ENCODE results near the gene CACFD1. TPM values are rescaled to one million over a fixed set of nuclear protein-coding genes. Genes with fewer than 3 reads are reported as not detected.
A peak's percentile ranks its signal among the peaks of the same experiment; 100 is the strongest.

The CACFD1 gene
- total RNA-seq, 3 donors from 2014 or later = 0.73 to 1.1 (median 0.86) TPM

GRCh38 chr9:133452562-133452961, 7.2 kb upstream of the CACFD1 start:
- H3K27me3 Mint-ChIP-seq (ENCODE audit: low read depth) = peaks cover 4% of the 10 kb centered on the region
- DNase-seq (no peak), ATAC-seq (no peak)
- no peaks in the 10 kb centered on the region for H3K4me1 Mint-ChIP-seq (ENCODE audit: low read depth)
- H3K9me3 Mint-ChIP-seq = no peaks in the 10 kb centered on the region
- no peak overlapping the region for H3K4me3 Mint-ChIP-seq
- H3K36me3 Mint-ChIP-seq (ENCODE audit: insufficient read depth) = no peaks in the 10 kb centered on the region

DNA sequence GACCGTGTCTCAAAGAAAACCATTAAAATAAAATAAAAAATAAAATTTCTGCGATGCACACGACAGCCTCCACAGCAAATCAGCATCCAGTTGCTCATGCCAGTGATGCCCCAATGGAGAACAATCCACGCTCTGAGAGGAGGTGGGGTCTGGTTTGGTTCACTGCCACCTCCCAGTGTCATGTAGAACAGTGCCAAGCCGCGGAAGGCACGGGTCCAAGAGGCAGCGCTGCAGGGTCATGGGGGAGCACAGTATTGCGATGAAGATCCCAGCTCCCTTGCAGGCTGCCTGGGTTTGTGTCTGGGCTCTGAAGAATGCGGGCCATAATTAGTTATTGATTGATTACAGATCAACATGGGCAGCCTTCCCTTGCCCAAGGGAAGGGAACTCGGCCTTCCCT, 6.1 kb upstream of the CACFD1 start:
- DNase-seq (no peak), ATAC-seq (no peak)
- H3K9me3 Mint-ChIP-seq = no peaks in the 10 kb centered on the region
- H3K36me3 Mint-ChIP-seq (ENCODE audit: insufficient read depth) = no peaks in the 10 kb centered on the region
- no peak overlapping the region for H3K4me3 Mint-ChIP-seq
- H3K4me1 Mint-ChIP-seq (ENCODE audit: low read depth) = no peaks in the 10 kb centered on the region
- peaks cover 4% of the 10 kb centered on the region for H3K27me3 Mint-ChIP-seq (ENCODE audit: low read depth)

GRCh38 chr9:133454325-133454724, 5.5 kb upstream of the CACFD1 start:
- no peak for ATAC-seq
- H3K4me1 Mint-ChIP-seq (ENCODE audit: low read depth) = peaks cover 3% of the 10 kb centered on the region

DNA sequence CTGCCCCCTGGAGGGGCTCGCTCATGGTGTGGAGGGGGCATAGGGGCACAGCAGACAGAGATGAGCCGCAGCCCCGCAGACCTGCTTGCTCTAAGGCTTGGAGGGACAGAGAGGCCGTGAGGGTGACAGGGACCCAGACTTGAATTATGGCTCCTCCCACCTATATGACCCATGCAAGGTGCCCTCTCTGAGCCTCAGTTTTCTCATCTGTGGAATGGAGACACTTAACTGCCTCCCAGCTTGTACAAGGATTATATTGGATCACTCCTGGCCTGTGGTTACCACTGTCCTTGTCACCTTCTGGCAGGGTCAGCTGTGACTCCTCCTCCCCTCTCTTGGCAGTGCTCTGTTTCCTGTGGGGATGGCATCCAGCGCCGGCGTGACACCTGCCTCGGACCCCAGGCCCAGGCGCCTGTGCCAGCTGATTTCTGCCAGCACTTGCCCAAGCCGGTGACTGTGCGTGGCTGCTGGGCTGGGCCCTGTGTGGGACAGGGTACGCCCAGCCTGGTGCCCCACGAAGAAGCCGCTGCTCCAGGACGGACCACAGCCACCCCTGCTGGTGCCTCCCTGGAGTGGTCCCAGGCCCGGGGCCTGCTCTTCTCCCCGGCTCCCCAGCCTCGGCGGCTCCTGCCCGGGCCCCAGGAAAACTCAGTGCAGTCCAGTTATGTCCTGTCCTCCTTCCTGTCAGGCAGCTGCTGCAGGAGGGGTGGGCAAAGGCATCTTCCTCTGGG, 4.7 kb upstream of the CACFD1 start:
- DNase-seq (no peak), ATAC-seq (no peak)
- Mint-ChIP-seq H3K9me3 (no peaks in the 10 kb centered on the region), H3K4me3 (no peak overlapping the region), H3K27me3 (ENCODE audit: low read depth) (peaks cover 4% of the 10 kb centered on the region), H3K4me1 (ENCODE audit: low read depth) (peaks cover 3% of the 10 kb centered on the region), H3K36me3 (ENCODE audit: insufficient read depth) (no peaks in the 10 kb centered on the region)

More at GRCh38 chr9:133454325-133454724, 5.5 kb upstream of the CACFD1 start:
- no peak overlapping the region for H3K4me3 Mint-ChIP-seq
- peaks cover 4% of the 10 kb centered on the region for H3K27me3 Mint-ChIP-seq (ENCODE audit: low read depth)
- no peaks in the 10 kb centered on the region for H3K9me3 Mint-ChIP-seq
- H3K36me3 Mint-ChIP-seq (ENCODE audit: insufficient read depth) = no peaks in the 10 kb centered on the region
- DNase-seq = no peak

DNA sequence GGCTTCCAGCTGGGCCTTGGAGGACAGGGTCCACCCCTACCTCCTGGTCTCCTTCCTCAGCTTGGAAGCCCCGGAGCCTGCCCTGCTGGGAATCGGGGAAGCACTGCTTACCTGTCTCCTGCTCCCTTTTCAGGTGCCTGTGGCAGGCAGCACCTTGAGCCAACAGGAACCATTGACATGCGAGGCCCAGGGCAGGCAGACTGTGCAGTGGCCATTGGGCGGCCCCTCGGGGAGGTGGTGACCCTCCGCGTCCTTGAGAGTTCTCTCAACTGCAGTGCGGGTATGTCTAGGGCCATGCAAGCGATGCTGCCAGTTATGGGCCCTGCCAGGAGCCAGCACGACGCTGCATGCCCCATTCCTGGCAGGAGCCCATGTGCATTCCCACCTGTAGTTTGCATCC, 3.8 kb upstream of the CACFD1 start:
- no peaks in the 10 kb centered on the region for H3K9me3 Mint-ChIP-seq

GRCh38 chr9:133456409-133456808, 3.4 kb upstream of the CACFD1 start:
- Mint-ChIP-seq H3K4me1 (ENCODE audit: low read depth) (peaks cover 5% of the 10 kb centered on the region), H3K36me3 (ENCODE audit: insufficient read depth) (no peaks in the 10 kb centered on the region), H3K9me3 (no peaks in the 10 kb centered on the region), H3K27me3 (ENCODE audit: low read depth) (peaks cover 4% of the 10 kb centered on the region), H3K4me3 (no peak overlapping the region)
- ATAC-seq = no peak
- DNase-seq = no peak

More for the DNA sequence above, 3.8 kb upstream of the CACFD1 start:
- Mint-ChIP-seq H3K36me3 (ENCODE audit: insufficient read depth) (no peaks in the 10 kb centered on the region), H3K27me3 (ENCODE audit: low read depth) (peaks cover 4% of the 10 kb centered on the region), H3K4me1 (ENCODE audit: low read depth) (peaks cover 5% of the 10 kb centered on the region), H3K4me3 (no peak overlapping the region)
- DNase-seq (no peak), ATAC-seq (no peak)

GRCh38 chr9:133457233-133457632, 2.5 kb upstream of the CACFD1 start:
- Mint-ChIP-seq H3K4me3 (no peak overlapping the region), H3K36me3 (ENCODE audit: insufficient read depth) (no peaks in the 10 kb centered on the region), H3K9me3 (no peaks in the 10 kb centered on the region), H3K4me1 (ENCODE audit: low read depth) (peaks cover 5% of the 10 kb centered on the region), H3K27me3 (ENCODE audit: low read depth) (peaks cover 4% of the 10 kb centered on the region)
- DNase-seq = no peak
- no peak for ATAC-seq

GRCh38 chr9:133457748-133458147, 2.0 kb upstream of the CACFD1 start:
- ATAC-seq (no peak), DNase-seq (no peak)
- H3K36me3 Mint-ChIP-seq (ENCODE audit: insufficient read depth) = no peaks in the 10 kb centered on the region
- no peaks in the 10 kb centered on the region for H3K9me3 Mint-ChIP-seq
- H3K4me3 Mint-ChIP-seq = no peak overlapping the region
- H3K27me3 Mint-ChIP-seq (ENCODE audit: low read depth) = peaks cover 4% of the 10 kb centered on the region
- H3K4me1 Mint-ChIP-seq (ENCODE audit: low read depth) = peaks cover 5% of the 10 kb centered on the region

DNA sequence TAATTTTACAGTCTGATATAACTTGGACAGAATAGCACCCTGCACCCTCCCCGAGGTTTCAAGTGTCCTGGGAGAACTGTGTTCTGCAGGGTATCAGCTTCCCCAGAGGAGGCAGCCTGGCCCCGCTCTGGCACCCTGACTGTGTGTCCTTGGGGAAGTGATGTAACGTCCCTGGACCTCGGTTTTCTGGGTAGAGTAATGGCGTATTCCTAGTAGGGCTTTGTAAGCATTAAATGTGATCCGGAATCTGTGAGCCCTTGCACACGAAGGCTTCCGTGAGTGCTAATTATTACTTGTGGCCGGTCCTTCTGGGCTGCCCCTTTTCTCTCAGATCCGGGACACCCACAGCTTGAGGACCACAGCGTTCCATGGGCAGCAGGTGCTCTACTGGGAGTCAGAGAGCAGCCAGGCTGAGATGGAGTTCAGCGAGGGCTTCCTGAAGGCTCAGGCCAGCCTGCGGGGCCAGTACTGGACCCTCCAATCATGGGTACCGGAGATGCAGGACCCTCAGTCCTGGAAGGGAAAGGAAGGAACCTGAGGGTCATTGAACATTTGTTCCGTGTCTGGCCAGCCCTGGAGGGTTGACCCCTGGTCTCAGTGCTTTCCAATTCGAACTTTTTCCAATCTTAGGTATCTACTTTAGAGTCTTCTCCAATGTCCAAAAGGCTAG, 1.0 kb upstream of the CACFD1 start:
- DNase-seq (no peak), ATAC-seq (no peak)
- peaks cover 5% of the 10 kb centered on the region for H3K4me1 Mint-ChIP-seq (ENCODE audit: low read depth)
- H3K4me3 Mint-ChIP-seq = peak overlapping the region; percentile 85
- H3K36me3 Mint-ChIP-seq (ENCODE audit: insufficient read depth) = no peaks in the 10 kb centered on the region
- no peaks in the 10 kb centered on the region for H3K9me3 Mint-ChIP-seq
- H3K27me3 Mint-ChIP-seq (ENCODE audit: low read depth) = peaks cover 2% of the 10 kb centered on the region

DNA sequence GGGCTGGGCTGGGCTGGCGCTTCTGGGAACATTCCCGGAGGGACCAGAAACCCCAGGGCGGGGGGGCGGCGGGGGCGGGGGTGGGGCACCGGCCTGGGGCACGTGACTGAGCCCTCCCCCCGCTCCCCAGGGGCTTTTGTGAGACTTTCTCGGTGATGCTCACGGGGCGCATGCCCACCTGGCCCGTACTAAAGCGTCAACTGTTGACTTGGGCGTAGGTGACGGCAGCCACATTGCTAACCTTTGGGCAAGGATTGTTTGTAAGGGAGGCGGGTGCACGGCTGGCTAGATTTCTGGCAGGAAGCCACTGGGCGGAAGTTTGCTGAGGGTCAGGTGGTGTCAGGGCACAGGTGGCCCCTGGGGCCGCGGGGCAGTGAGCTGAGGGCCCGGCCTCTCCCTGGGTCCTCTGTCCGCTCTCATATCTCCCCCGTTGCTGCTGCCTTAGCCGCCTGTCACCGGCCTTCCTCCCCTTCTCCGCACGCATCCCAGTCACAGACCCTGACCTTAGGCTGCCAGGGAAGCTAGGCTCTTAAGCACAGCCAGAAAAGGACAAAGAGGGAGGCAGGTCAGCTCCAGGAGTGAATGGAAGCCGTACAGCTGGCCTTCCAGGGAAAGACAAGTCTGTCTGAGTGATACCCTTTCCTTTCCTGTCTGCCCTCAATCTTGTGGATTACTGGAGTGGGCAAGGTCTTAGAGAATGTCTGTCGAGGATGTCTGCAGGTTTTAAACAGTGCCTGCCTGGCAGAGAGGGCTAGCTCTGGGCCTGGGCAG, 812 bp downstream of the CACFD1 start:
- Mint-ChIP-seq H3K36me3 (ENCODE audit: insufficient read depth) (no peaks in the 10 kb centered on the region), H3K4me1 (ENCODE audit: low read depth) (peaks cover 5% of the 10 kb centered on the region), H3K4me3 (peak overlapping the region; percentile 68), H3K9me3 (no peaks in the 10 kb centered on the region), H3K27me3 (ENCODE audit: low read depth) (no peaks in the 10 kb centered on the region)
- peak; percentile 1 to 3 for ATAC-seq
- peak; percentile 33 for DNase-seq

GRCh38 chr9:133461975-133462374, 2.2 kb downstream of the CACFD1 start:
- H3K4me3 Mint-ChIP-seq = no peak overlapping the region

DNA sequence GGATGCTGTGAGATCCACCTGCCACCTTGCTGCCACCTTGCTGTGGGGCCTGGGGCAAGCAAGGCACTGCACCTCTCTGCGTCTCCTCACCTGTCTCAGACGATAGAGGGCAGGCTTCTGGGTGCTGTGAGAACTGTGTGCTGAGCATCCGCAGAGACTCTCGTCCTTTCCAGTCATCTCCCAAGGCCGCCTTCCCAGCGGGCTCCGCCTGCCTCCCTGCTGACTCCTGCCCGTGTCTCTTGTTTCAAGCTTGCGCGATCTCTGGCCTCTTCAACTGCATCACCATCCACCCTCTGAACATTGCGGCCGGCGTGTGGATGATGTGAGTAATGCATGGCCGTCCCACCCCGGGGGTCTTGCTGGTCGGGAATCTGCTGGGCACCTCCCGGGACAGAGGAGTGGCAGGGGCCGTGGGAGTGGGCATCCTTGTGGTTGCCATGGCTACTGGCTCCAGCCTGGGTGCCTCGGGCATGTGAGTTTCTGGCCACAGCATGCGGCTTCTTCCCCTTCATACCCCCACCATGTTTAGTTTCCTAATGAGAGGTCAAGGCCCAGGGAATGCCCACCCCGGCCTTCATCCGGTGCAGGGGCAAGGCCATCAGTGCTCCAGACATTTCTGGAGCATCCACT, 3.6 kb downstream of the CACFD1 start:
- Mint-ChIP-seq H3K4me1 (ENCODE audit: low read depth) (peaks cover 5% of the 10 kb centered on the region), H3K36me3 (ENCODE audit: insufficient read depth) (no peaks in the 10 kb centered on the region), H3K27me3 (ENCODE audit: low read depth) (no peaks in the 10 kb centered on the region), H3K9me3 (no peaks in the 10 kb centered on the region), H3K4me3 (no peak overlapping the region)
- ATAC-seq (no peak), DNase-seq (no peak)

More at GRCh38 chr9:133461975-133462374, 2.2 kb downstream of the CACFD1 start:
- H3K9me3 Mint-ChIP-seq = no peaks in the 10 kb centered on the region
- H3K36me3 Mint-ChIP-seq (ENCODE audit: insufficient read depth) = no peaks in the 10 kb centered on the region
- no peaks in the 10 kb centered on the region for H3K27me3 Mint-ChIP-seq (ENCODE audit: low read depth)
- H3K4me1 Mint-ChIP-seq (ENCODE audit: low read depth) = peaks cover 5% of the 10 kb centered on the region
- DNase-seq (no peak), ATAC-seq (no peak)

GRCh38 chr9:133463864-133464615, 4.3 kb downstream of the CACFD1 start:
- Mint-ChIP-seq H3K9me3 (no peaks in the 10 kb centered on the region), H3K4me1 (ENCODE audit: low read depth) (peaks cover 5% of the 10 kb centered on the region), H3K4me3 (no peak overlapping the region), H3K27me3 (ENCODE audit: low read depth) (no peaks in the 10 kb centered on the region), H3K36me3 (ENCODE audit: insufficient read depth) (no peaks in the 10 kb centered on the region)
- ATAC-seq (no peak), DNase-seq (no peak)

DNA sequence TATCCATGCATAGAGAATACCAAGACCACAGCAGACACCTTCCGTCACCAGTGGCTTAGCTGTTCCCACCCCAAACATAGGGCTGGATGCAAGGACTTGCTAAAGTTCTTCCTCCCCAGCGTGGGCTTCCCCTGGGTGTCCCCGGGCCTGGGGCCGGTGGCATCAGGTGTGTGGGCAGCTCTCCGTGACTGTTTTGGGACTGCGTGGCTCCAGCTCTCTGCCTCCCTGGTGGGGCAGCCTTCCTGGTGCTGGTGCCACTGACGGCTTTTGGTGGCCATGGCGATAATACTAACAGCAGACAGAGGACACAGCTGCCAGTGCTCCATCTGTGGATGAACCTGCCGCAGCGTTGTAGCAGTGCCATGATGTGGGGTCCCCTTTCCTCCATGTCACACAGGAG, 4.9 kb downstream of the CACFD1 start:
- ATAC-seq = no peak
- no peaks in the 10 kb centered on the region for H3K9me3 Mint-ChIP-seq
- H3K27me3 Mint-ChIP-seq (ENCODE audit: low read depth) = no peaks in the 10 kb centered on the region
- H3K36me3 Mint-ChIP-seq (ENCODE audit: insufficient read depth) = no peaks in the 10 kb centered on the region
- DNase-seq = no peak
- peaks cover 2% of the 10 kb centered on the region for H3K4me1 Mint-ChIP-seq (ENCODE audit: low read depth)
- no peak overlapping the region for H3K4me3 Mint-ChIP-seq

Measured in activated T-cell treated with anti-CD3 and anti-CD28 coated beads, Interleukin-2, amount 50 U/mL, for 4 hours (primary cell).